Left cardiac atrium (tissue), 4 donors: Measurements from ENCODE around the gene F10. TPM values are rescaled to one million over a fixed set of nuclear protein-coding genes. Genes with fewer than 3 reads are reported as not detected.
A peak's percentile ranks its signal among the peaks of the same experiment; 100 is the strongest.
"Not testable (repeated sequence)": the region's sequence is repeated elsewhere in the genome, so short reads cannot be mapped to it uniquely, and the experiment has no call there.

Experiments
- ATAC-seq, 2 donors: fragments of 200-7000 bp; cut with Tn5 transposase; one replicate each; pipeline ENCODE4 v1.9.1; 2020; ENCODE audit warnings: mild to moderate bottlenecking in 2 of 2, moderate library complexity in 2 of 2
- DNase-seq: peaks from one replicate; pipeline ENCODE4 v3.0.0-alpha.2; 2020
- intact Hi-C, 2 donors: fragments of 100-400 bp; cut with DNase I; formaldehyde crosslinking; loops; one replicate each; pipeline versions ENCODE4 v1.14.1 to v1.15.1; 2022 to 2023
- total RNA-seq, 2 donors: library from RNA; stranded (reverse); fragmentation: NEBNext Ultra II Directional; extraction: Animal tissue kit (Norgen Biotek cat#: 25700); gene quantifications; one replicate each; pipeline ENCODE4 v1.2.1, GENCODE V29; 2021
- donor health status: DM: no; HTN: yes; CAD: no.
- donor health status: DM: no; HTN: yes; CAD: no; lungs with severe emphysema.
- donor health status: DM: yes; HTN: yes; CAD: no.
- donor health status: Dilated cardiomyopathy.

F10 gene
- total RNA-seq, 2 donors from 2014 or later: 17.5 to 19.6 TPM

DNA sequence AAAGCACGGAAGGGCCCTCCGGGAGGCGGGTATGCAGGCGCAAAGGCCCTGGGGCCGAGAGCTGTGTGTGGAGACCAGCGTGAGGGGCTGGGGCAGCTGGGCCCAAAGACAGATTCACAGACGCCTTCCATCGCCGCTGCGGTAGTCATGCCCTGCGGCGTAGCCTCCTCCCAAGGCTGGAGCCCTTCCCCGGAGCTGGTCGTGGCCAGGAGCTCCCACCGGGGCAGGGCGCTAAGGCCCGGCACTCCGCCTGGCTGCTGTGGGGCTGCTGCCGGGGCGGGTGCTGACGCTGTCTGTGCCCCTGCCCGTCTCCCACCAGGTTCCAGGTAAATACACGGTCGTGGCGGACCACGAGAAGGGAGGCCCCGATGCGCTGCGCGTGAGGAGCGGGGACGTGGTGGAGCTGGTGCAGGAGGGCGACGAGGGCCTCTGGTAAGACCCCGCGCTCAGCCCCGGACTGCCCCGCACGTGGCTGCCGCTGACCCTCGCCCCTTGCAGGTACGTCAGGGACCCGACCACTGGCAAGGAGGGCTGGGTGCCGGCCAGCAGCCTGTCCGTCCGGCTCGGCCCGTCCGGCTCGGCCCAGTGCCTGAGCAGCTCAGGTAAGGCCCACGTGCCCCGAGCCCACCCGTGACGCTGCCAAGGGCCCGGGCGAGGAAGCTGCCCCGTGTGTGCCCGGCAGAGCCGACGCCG, 26.4 kb upstream of the F10 start:
- intact Hi-C loops: no loop called here
- ATAC-seq: no peak
- no peak for DNase-seq

- DNase-seq: no peak
- ATAC-seq: no peak
Observed at GRCh38 chr13:113096745-113097305, 25.8 kb upstream of the F10 start.

GRCh38 chr13:113097651-113098050, 24.9 kb upstream of the F10 start:
- ATAC-seq (no peak), DNase-seq (no peak)
- intact Hi-C loops: no loop called here

More at GRCh38 chr13:113096745-113097305, 25.8 kb upstream of the F10 start:
- intact Hi-C loops: no loop called here

DNA sequence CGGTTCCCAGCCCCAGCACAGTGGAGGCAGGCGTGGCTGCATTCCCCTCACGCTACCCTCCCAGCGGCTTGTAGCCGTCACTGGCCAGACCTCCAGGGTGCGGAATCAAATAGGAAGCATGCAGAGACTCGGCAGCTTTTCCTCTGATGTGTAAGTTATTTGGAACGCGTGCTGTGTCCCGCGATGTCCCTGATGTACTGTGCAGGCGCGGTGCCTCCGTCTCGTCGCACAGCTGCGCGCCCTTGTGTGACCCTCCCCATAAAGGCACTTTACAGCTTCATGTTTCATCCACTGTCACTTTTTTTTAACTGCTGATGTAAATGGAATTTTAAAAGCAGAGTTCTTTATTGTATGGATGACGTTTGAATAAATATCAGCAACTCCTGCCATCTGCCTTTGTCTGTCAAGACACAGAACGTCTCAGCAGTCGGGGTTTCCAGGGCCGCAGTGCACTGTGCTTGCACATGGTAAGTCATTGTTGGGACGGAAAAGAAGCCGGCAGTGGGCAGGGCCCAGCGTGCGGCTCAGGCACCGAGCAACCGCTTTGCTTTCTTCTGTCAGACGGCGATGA, 24.4 kb upstream of the F10 start:
- no peak for ATAC-seq

DNA sequence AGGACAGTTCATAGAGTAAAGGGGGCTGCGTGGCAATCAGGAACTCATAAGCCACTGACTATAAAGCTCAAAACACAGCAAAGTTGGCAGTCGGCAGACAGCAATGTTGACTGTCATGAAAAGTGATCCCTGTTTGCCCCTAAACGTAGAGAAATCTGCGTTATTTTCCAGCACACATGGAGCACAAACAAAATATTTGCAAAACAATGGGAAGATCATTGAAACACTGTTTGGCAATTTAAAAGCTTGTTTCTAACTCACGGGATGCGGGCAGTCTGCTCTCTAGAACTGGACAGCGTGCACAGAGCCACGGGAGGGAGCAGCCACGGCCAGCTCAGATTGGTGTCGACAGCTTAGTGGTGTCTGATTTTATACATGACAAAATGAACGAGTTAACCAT, 23.5 kb upstream of the F10 start:
- ATAC-seq: no peak
- intact Hi-C loops: no loop called here

More for the DNA sequence above, 24.4 kb upstream of the F10 start:
- DNase-seq: no peak
- intact Hi-C loops: no loop called here

GRCh38 chr13:113102302-113102701, 20.3 kb upstream of the F10 start:
- DNase-seq, ATAC-seq, intact Hi-C loops: not testable (repeated sequence)

More for the DNA sequence above, 23.5 kb upstream of the F10 start:
- no peak for DNase-seq

DNA sequence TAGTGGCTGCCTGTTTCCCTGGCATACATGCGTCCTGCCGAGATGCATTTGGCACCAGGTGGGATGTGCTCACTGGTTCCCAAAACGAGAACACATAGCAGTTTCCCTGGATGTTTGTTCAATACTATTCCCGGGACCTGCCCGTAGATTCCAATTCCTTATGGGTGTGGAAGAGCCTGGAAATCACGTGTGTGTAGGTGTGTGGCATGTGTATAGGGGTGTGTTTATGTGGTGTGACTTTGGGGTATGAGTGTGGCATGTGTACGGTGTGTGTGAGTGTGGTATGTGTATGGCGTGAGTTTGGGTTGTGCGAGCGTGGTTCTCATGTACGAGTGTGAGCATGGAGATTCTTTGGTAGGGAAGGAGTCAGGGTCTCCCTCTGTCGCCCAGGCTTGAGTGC, 19.9 kb upstream of the F10 start:
- DNase-seq (no peak), ATAC-seq (no peak)
- intact Hi-C loops: no loop called here

DNA sequence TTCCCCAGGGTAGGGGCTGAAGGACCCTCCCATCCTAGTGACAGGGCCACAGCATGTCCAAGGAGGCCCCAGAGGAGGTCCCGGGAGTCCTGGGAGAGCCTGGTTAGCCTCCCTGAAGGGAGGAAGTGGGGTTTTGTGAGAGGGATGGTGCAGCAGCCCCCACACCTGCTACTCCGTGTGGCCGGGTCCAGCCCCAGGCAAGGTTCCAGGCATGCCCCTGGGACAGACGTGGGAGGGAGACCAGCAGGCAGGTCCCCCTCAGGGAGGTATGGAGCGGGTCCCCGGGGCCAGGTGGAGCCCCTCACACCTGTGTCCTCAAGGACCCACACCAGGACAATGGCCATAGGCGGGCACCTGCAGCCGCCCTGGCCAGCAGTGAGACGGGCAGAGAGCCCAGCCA, 19.0 kb upstream of the F10 start:
- intact Hi-C loops: no loop called here
- no peak for DNase-seq
- peak in 1 of 2 donors; percentile 27 for ATAC-seq

DNA sequence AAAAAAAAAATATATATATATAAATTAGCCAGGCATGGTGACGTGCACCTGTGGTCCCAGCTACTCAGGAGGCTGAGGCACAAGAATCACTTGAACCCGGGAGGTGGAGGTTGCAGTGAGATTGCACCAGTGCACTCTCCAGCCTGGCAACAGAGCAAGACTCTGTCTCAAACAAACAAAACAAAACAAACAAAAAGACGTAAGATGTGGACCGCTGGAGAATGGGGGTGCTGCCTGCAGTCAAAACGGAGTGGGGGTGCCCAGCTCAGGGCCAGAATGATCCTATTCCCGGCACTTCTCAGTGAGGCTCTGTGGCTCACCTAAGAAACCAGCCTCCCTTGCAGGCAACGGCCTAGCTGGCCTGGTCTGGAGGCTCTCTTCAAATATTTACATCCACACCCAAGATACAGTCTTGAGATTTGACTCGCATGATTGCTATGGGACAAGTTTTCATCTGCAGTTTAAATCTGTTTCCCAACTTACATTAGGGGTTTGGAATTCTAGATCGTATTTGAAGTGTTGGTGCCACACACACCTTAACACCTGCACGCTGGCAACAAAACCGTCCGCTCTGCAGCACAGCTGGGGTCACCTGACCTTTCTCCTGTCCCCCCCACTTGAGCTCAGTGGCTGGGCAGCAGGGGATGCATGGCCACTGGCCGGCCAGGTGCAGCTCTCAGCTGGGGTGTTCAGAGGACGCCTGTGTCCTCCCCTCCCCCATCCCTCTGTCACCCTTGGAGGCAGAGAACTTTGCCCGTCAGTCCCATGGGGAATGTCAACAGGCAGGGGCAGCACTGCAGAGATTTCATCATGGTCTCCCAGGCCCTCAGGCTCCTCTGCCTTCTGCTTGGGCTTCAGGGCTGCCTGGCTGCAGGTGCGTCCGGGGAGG, 17.3 kb upstream of the F10 start, which contains the start of gene F7:
F7 (plus strand) TSS at position 760 of the 889 bp plus-strand sequence; CDS start at position 811, 51 bp downstream.
- intact Hi-C loops: no loop called here
- no peak for ATAC-seq
- no peak for DNase-seq

DNA sequence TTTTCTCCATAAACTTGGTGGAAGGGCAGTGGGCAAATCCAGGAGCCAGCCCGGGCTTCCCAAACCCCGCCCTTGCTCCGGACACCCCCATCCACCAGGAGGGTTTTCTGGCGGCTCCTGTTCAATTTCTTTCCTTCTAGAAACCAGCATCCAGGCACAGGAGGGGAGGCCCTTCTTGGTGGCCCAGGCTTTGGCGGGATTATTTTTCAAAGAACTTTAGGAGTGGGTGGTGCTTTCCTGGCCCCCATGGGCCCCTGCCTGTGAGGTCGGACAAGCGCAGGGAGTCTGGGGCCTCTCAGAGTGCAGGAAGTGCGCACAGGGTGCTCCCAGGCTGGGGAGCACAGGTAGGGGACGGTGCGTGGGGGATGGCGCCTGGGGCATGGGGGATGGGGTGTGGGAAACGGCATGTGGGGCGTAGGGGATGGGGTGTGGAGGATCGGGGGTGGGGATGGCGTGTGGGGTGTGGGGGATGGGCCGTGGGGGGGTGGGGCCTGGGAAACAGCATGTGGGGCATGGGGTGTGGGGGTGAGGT, 16.6 kb upstream of the F10 start:
- DNase-seq (no peak), ATAC-seq (no peak)
- intact Hi-C loops: no loop called here

DNA sequence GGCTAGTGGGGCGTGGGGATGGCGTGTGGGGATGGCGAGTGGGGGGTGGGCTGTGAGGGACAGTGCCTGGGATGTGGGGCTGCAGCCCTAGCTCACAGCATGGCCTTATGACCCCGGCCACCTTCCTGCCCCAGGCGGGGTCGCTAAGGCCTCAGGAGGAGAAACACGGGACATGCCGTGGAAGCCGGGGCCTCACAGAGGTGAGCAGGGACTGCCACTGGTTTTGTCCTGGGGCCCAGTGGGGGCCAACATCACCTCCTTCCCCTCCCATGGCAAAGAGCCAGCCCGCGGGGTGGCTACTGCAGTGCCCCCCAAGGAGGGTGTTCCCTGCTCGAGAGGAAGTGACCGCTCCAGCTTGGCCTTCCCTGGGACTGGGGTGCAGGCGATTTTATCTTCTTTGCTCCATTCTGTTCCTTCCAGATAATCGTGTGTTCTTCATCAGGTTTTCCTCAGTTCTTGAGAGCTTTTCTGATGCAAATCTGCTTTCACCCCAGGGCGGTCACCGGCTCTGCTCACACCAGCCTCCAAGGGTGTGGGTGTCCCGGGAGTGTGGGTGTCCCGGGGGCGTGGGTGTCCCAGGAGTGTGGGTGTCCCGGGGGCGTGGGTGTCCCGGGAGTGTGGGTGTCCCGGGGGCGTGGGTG, 15.8 kb upstream of the F10 start:
- intact Hi-C loops: no loop called here
- no peak for DNase-seq
- ATAC-seq: no peak

- intact Hi-C loops, ATAC-seq: not testable (repeated sequence)
- DNase-seq: peak; percentile 3
Observed at GRCh38 chr13:113108521-113108920, 14.1 kb upstream of the F10 start.

DNA sequence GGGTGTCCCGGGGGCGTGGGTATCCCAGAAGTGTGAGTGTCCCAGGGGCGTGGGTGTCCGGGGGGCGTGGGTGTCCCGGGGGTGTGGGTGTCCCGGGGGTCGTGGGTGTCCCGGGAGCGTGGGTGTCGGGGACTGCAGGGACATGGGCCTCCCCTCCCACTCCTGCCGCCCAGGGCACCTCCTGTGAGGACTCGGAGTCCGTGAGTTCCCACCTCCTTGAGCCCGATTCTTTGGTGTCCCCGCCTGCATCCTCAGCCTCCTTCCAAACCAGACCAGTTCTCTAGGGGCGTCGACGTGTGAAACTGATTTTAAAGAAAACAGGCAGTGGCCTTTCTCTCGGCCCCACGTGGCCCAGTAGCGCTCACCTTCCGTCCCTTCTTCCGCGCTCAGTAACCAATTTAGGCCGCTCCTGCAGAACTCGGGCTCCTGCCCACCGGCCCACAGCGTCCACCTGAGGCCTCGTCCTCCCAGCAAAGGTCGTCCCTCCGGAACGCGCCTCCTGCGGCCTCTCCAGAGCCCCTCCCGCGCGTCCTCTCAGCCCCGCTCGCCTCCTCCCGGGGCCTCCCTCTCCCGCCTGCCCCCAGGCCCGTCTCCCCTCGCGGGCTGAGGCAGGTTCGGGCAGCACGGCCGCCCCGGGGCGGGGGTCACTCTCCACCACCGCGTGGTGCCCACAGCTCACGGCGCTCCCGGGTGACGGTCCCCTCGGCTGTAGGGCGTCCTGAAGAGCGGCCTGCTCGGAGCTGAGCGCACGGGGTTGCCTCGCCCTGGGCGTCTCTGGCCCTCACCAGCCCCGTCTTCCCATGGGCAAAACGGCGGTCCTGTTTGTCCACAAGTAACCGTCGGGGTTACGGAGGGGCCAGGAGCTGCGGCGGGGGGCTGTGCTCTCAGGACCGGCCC, 13.2 kb upstream of the F10 start:
- ATAC-seq: peak in 1 of 2 donors; percentile 25
- intact Hi-C loops: no loop called here
- peak; percentile 24 for DNase-seq

DNA sequence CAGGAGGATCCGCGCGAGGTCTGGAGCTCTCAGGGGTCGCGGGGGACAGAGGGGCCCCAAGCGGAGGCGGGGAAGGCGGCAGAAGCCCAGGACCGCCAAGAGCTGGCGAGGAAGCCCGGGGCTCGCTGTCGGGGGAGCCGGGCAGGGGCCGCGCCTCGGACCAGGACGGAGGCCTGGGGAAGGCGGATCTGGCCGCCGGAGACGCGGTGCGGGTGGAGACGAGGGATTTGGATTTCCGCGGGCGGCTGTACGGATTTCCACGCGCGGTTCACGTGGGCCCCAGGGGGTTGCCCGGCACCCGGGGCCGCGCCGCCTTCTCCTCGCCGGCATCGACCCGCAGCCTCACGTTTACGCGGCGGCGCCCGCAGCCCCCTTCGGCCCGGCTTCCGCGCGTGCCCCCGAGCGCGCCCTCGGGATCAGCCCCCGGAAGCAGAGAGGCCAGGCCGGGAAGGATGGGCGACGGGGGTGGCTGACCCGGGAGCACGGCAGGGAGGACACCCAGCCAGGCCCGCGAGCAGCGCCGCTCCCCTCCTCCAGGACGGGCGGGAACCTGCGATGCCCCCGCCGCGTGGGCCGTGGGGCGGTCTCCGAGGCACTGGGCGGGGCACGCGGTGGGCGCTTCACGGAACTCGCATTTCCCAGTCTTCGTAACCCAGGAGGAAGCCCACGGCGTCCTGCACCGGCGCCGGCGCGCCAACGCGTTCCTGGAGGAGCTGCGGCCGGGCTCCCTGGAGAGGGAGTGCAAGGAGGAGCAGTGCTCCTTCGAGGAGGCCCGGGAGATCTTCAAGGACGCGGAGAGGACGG, 12.3 kb upstream of the F10 start:
- peak; percentile 59 to 70 for ATAC-seq
- DNase-seq: peak; percentile 31
- intact Hi-C loops: no loop called here

GRCh38 chr13:113110852-113111315, 11.7 kb upstream of the F10 start:
- DNase-seq (peak; percentile 17), ATAC-seq (peak in 1 of 2 donors; percentile 28)
- intact Hi-C loops: no loop called here

DNA sequence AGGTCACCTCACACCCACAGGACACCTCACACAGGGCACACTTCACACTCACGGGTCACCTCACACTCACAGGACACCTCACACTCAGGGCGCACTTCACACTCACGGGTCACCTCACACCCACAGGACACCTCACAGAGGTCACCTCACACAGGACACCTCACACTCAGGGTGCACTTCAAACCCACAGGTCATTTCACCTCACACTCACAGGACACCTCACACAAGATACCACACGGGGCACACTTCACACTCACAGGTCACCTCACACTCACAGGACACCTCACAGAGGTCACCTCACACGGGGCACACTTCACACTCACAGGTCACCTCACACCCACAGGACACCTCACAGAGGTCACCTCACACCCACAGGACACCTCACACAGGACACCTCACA, 10.8 kb upstream of the F10 start:
- intact Hi-C loops: not testable (repeated sequence)
- peak; percentile 1 for DNase-seq

DNA sequence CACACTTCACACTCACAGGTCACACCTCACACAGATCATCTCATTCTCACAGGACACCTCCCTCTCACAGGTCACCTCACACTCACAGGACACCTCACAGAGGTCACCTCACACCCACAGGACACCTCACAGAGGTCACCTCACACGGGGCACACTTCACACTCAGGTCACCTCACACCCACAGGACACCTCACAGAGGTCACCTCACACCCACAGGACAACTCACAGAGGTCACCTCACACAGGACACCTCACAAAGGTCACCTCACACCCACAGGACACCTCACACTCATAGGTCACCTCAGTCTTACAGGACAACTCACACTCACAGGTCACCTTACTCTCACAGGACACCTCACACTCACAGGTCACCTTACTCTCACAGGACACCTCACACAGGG, 10.1 kb upstream of the F10 start:
- ATAC-seq, intact Hi-C loops, DNase-seq: not testable (repeated sequence)

More for the DNA sequence above, 10.8 kb upstream of the F10 start:
- not testable (repeated sequence) for ATAC-seq
